HG03280 (cell line): ENCODE results near the gene C2orf72.
"Not testable (repeated sequence)": the region's sequence is repeated elsewhere in the genome, so short reads cannot be mapped to it uniquely, and the experiment has no call there.

Source experiments
- ATAC-seq: cut with Tn5 transposase; IDR thresholded peaks from one replicate; pipeline ENCODE4 v1.9.1; 2021; ENCODE audit warnings: mild to moderate bottlenecking, moderate library complexity; ENCODE audit not compliant: unreplicated experiment

Gene C2orf72

DNA sequence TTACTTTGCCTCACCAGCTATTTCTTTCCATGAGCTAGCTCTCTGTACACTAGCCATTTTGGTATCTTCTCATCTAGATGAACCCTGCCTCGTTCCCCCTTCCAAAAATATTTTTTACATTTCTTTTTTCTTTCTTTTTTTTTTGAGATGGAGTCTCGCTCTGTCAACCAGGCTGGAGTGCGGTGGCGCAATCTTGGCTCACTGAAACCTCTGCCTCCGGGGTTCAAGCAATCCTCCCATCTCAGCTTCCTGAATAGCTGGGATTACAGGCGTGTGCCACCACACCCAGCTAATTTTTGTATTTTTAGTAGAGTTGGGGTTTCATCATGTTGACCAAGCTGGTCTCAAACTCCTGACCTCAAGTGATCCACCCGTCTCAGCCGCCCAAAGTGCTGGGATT, 30.2 kb downstream of the C2orf72 start:
- ATAC-seq, result not testable (repeated sequence)

DNA sequence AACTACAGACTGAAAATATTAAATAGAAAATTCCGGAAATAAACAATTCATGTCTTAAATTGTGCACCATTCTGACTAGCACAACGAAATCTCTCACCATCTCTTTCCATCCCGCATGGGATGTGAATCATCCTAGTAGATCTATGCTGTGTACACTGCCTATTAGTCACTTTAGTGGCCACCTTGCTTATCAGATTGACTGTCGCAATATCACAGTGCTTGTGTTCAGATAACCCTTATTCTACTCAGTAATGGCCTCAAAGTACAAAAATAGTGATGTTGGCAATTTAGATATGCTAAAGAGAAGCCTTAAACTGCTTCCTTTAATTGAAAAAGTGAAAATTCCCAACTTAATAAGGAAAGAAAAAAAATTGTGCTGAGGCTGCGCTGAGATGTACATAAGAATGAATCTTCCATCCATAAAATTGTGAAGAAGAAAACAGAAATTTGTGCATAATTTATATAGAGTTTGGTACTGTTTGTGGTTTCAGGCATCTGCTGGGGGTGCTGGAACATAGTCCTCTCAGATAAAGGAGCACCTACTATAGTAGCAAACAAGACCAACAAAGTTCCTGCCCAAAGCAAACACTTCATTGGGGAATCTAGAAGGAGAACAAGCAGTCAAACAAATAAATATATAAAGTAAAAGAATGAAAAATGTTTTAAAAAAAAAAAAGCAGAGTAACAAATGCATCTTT, 31.4 kb downstream of the C2orf72 start:
- no peak for ATAC-seq

DNA sequence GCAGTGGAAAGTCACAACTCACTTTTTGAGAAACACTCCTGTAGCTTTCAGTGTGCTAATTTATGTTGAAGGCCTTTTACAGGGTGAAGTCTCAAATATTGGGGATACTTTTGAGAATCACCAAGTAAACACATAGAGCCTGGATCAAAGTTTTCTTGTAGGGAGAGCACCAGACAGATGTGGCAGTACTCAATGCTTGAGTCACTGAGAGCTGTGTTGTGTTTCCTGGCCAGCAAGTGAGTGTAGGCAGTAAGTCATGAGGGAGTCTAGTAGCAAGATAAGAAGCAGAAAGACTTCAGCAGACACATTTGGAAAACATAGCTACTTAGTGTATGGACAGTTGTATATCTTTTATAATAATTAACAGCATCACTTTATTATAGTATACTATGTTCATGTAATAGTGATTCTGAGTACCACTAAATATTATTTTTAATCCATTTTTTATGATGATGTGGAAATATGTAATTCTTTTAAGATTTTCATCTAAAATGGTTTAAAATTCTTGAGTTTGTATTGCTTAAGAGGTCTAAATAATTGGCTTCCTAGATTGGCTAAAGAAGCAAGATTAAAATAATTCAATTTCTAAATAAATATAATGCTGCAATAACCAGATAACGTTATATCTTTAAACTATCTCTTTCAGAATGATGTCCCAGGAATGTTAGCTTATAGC, 32.2 kb downstream of the C2orf72 start:
- no peak for ATAC-seq

DNA sequence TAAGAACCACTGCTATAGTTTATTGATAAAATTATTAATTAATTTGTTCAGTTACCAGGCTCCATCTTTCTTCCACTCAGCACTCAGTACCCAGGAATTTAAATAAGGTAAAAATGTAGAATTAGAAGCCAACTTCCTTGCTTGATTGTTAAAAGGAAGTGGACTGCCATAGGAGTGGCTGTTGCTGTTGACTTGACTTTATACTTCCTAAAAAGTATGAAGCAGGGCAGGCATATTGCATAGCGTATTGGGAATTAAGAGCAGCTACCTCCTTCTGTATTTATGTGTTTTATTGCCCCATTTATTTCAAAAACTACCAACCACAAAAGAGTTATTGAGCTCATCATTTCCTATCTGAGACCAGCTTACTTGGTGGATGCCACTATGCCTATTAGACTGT, 47.2 kb downstream of the C2orf72 start:
- ATAC-seq, result no peak

DNA sequence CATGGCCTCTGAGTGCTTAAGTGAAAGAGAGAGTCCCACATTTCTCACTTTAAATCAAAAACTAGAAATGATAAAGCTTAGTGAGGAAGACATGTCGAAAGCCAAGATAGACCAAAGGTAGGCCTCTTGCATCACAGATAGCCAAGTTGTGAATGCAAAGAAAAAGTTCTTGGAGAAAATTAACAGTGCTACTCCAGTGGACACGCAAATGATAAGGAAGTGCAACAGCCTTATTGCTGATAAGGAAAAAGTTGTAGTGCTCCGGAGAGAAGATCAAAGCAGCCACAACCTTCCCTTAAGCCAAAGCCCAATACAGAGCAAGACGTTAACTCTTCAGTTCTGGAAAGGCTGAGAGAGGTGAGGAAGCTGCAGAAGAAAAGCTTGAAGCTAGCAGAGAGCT, 51.4 kb downstream of the C2orf72 start:
- no peak for ATAC-seq

DNA sequence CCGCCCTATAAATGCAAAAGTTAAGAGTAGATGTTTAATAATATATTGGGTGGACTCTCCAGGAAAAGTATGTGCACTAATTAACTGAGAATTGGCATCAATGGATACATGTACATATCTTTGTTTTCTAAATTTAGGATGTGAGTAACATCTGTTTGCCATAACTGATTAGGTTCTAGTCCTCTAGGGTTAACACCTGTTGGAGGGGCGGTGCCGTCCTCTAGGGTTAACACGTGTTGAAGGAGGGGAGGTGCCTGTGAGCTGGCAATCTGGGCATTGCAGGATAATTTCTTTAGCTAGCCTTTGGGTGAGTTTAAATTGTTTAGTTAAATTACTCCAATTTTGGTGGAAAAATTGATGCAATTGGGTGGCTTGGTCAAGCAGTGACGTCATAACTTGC, 56.6 kb downstream of the C2orf72 start:
- ATAC-seq, result no peak

DNA sequence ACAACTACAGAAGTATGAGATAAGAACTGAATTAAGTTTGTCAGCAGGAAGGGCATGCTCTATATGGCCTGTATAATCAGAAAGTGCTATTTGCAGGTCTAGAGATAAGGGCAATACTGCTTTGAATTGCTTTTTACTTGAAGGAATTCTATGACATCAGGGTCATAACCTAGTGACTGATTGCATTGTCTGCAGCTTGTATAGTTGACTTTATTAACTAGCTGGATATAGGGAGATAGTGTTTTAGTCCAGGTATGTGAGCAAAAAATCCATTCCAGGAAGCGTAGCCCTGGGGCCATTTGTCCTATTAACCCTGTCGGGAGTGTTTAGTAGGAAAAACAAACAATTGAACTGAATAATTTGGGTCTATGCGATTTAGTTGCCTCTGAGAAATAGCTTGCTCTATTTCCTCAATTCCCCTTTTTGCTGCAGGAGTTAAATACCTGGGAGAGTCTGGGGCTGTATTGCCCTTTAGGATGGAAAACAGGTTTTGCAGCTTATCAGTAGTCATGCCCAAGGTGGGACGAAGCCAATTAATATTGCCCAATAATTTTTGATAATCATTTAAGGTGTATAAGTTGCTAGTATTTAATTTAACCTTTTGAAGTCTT, 57.5 kb downstream of the C2orf72 start:
- no peak for ATAC-seq
